VCaP (cell line): Measurements from ENCODE around the gene BEST2.

Source experiments
- H3K27ac ChIP-seq: fragments of 450-650 bp; 2 replicates; pipeline ENCODE4 v1.5.1; 2017
- TF ChIP-seq, protein P1 (sequence below): fragments of 450-650 bp; conservative IDR thresholded peaks from 2 replicates; pipeline ENCODE4 v1.5.1; 2017; ENCODE audit warnings: mild to moderate bottlenecking, moderate library complexity

The BEST2 gene

DNA sequence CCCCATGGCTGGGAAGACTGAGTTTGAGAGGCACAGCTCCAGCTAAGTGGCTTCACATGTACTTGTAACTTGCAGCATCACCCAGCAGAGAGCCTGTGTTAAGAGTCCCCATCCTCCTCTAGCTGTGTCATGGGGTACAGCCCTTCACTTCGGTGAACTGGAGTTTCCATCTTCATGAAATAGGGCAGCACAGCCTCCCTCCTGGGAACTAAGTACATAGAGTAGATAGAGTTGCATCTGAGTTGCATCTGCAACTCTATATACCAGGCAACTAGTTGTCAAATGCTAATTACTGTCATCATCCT, 48.8 kb downstream of the BEST2 start:
- peak overlapping the region; percentile 92 for H3K27ac ChIP-seq
- TF ChIP-seq, protein P1, sequence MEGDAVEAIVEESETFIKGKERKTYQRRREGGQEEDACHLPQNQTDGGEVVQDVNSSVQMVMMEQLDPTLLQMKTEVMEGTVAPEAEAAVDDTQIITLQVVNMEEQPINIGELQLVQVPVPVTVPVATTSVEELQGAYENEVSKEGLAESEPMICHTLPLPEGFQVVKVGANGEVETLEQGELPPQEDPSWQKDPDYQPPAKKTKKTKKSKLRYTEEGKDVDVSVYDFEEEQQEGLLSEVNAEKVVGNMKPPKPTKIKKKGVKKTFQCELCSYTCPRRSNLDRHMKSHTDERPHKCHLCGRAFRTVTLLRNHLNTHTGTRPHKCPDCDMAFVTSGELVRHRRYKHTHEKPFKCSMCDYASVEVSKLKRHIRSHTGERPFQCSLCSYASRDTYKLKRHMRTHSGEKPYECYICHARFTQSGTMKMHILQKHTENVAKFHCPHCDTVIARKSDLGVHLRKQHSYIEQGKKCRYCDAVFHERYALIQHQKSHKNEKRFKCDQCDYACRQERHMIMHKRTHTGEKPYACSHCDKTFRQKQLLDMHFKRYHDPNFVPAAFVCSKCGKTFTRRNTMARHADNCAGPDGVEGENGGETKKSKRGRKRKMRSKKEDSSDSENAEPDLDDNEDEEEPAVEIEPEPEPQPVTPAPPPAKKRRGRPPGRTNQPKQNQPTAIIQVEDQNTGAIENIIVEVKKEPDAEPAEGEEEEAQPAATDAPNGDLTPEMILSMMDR, result no peak

DNA sequence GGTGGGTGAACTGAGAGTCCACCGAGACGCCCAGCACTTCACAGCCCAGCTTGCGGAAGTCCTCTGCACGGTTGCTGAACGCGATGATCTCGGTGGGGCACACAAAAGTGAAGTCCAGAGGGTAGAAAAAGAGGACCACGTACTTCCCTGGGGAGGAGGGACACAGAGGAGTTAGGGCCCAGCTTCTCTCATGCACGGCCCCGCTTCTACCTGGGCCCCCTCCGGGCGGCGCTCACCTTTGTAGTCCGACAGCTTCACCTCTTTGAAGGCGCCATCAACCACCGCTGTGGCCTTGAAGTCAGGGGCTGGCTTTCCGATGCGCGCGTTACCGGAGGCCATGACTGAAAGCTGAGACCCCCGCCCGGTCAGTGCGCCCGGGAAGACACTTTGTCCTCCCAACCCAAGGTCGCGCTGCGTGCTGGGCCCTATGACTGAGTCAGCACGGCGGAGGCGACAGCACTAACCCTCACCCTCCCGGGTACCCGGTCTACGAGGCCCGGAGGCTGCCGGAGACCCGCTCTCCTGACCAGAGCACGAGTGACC, 49.4 kb downstream of the BEST2 start:
- peak overlapping the region; percentile 92 for H3K27ac ChIP-seq
- TF ChIP-seq, protein P1, result no peak

DNA sequence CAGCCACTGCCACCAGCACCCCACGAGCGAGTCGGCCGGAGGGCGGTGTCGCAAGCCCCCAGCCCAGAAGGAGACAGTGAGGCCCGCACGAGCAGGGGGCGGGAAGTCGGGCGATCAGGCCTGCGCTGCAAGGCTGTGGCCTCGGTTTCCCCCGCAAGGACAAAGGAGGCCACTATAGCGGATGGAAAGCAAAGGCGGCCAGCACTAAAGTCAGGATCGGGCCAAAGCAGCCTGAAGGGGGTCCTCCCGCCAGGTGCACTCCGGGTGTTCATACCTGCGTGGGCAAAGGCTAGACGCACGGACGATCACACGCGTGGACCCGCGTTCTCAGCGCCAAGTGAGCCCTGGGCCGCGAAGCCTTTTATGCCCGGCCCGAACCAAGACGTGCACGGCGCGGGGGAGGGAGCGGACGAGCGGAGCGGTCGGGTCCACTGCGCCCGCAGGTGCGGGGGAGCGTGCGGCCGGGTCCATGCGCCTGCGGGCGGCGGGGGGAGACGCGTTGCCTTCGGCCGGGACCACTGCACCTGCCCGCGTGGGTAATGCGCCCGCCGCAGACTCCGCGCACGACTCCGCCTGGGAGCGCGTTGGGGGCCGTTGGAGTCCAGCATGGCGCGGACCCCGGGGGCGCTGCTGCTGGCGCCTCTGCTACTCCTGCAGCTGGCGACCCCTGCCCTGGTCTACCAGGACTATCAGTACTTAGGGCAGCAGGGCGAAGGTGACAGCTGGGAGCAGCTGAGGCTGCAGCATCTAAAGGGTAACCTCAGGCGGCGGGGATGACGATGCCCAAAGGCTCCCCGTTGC, 50.1 kb downstream of the BEST2 start, which contains the start of the genes PRDX2 and THSD8:
Gene PRDX2, minus strand, starts transcription at position 335 of the 801 bp plus-strand sequence. CDS start 539 bp downstream, outside the sequence.
Gene THSD8, plus strand, starts transcription at position 604 of the 801 bp plus-strand sequence. Its CDS starts 3 bp downstream, at position 607.
- TF ChIP-seq, protein P1, result no peak
- peak within 1 kb of the TSS; percentile 92 for H3K27ac ChIP-seq

DNA sequence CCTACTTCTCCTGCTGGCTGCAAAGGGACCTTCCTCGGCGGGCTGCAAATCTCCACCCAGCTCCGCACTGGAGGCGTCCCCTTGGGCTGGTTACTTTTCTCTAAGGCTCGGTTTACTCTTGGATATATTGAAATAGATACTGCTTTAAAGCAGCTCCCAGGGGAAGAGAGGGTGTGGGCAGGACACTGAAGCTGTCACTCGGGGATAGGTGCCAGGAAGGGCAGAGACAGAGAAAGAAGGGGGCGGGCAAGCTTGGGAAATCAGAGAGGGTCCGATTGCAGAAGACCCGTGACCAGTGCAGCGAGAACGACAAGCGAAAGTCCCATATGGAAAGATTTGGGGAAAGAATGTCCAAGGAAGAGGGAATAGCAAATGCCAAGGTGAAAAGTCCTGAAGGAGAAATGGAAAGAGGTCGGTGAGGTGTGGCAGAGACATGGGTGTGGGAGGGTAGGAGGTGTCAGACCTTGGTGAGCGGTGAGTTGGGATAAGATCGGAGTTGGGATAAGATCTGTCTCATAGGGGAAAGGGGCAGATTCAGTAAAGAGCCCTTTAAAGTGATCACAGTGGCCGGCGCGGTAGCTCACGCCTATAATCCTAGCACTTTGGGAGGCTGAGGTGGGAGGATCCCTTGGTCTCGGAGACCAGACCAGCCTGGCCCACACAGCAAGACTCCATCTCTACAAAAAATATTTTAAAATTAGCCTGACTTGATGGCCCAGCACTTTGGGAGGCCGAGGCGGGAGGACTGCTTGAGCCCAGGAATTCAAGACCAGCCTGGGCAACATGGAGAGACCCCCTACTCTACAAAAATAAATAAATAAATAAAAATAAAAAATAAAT, 50.9 kb downstream of the BEST2 start:
- TF ChIP-seq, protein P1, result no peak
- peak overlapping the region; percentile 92 for H3K27ac ChIP-seq

DNA sequence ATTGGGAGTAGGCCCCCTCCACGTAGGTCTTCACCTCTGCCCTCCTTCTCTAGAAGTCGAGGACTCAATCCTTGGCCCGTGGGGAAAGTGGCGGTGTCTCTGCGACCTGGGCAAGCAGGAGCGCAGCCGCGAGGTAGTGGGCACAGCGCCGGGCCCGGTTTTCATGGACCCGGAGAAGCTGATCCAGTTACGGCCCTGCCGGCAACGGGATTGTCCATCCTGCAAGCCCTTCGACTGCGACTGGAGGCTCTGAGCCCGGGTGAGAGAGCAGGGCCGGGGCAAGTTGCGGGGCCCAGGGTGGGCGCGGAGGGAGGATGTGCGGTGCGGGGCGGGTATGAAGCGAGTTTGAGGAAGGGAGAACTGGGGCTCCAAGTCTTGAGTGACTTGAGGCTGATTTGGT, 52.5 kb downstream of the BEST2 start:
- no peak overlapping the region for H3K27ac ChIP-seq
- TF ChIP-seq, protein P1, result no peak

DNA sequence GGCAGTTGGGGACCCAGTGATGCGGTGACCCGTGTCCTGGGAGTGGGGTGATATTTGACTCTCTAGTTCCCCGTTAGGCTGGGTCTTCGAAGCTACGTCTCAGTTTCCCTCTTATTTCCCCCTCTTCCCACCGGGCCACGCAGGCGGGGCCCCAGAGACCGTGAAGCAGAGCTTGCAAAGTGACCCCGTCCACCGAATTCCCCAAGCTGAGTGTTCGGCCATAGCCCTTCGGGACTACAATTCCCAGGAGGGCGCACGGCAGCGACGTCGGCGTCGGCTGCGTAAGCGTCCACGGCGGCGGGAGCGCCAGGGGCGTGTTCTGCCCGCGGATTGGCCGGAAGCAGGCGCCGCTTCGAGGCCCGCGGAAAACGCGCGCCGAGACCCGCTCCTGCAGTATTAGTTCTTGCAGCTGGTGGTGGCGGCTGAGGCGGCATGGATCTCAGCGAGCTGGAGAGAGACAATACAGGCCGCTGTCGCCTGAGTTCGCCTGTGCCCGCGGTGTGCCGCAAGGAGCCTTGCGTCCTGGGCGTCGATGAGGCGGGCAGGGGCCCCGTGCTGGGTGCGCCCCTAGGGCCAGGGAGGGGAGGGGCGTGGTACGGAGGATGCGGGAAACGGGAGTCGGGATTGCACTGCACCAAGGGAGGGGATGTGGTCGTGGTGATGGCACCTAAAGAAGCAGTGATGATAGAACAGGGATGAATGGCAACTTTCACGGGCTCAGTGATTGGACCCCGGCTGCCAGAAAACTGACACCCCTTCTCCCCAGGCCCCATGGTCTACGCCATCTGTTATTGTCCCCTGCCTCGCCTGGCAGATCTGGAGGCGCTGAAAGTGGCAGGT, 54.9 kb downstream of the BEST2 start, which contains the start of gene RNASEH2A:
Gene RNASEH2A, plus strand, starts transcription at position 343 of the 840 bp plus-strand sequence. Its CDS starts 90 bp downstream, at position 433.
- H3K27ac ChIP-seq, result peak within 1 kb of the TSS; percentile 68
- TF ChIP-seq, protein P1, result no peak
